GM12878 (cell line): ENCODE measurements around the gene SDC1. TPM values are rescaled to one million over a fixed set of nuclear protein-coding genes. Genes with fewer than 3 reads are reported as not detected.
A peak's percentile ranks its signal among the peaks of the same experiment; 100 is the strongest.

ENCODE experiments used
- ATF2 ChIP-seq: IDR thresholded peaks from 2 replicates; pipeline ENCODE4 v1.6.1; 2012; ENCODE audit warnings: low read length, inconsistent platforms
- BRCA1 ChIP-seq: IDR thresholded peaks from 2 replicates; pipeline ENCODE4 v1.6.1; 2011; ENCODE audit warnings: low read depth, low read length, improper control_type of control experiment
- CHD4 ChIP-seq: fragments of 200-600 bp; sonication (generic); IDR thresholded peaks from 2 replicates; pipeline ENCODE4 v1.6.1; 2016; ENCODE audit warnings: mild to moderate bottlenecking
- CREB1 ChIP-seq: IDR thresholded peaks from 2 replicates; pipeline ENCODE4 v1.6.1; 2012; ENCODE audit warnings: low read depth, mild to moderate bottlenecking, inconsistent platforms
- CREM ChIP-seq: IDR thresholded peaks from 2 replicates; pipeline ENCODE4 v1.6.1; 2014; ENCODE audit warnings: antibody characterized with exemption, low read depth
- EED ChIP-seq: sonication (generic); IDR thresholded peaks from 2 replicates; pipeline ENCODE4 v1.6.1; 2016; ENCODE audit warnings: antibody characterized with exemption, low read depth
- ELK1 ChIP-seq: IDR thresholded peaks from 2 replicates; pipeline ENCODE4 v1.6.1; 2012; ENCODE audit warnings: low read depth, low read length, improper control_type of control experiment
- GABPA ChIP-seq: IDR thresholded peaks from 2 replicates; pipeline ENCODE4 v1.6.1; 2014; ENCODE audit warnings: antibody characterized with exemption, low read depth, mild to moderate bottlenecking, inconsistent platforms
- HDGF ChIP-seq: fragments of 450-650 bp; IDR thresholded peaks from 2 replicates; pipeline ENCODE4 v1.6.1; 2016; ENCODE audit warnings: antibody characterized with exemption
- IRF4 ChIP-seq: IDR thresholded peaks from 2 replicates; pipeline ENCODE4 v1.6.1; 2011; ENCODE audit warnings: low read depth, low read length
- KDM1A ChIP-seq: fragments of 200-600 bp; sonication (generic); IDR thresholded peaks from 2 replicates; pipeline ENCODE4 v1.6.1; 2016; ENCODE audit warnings: borderline replicate concordance
- NBN ChIP-seq: fragments of 450-650 bp; IDR thresholded peaks from 2 replicates; pipeline ENCODE4 v1.6.1; 2016
- NR2C2 ChIP-seq: IDR thresholded peaks from 2 replicates; pipeline ENCODE4 v1.6.1; 2011; ENCODE audit warnings: borderline replicate concordance, low read depth; ENCODE audit not compliant: control insufficient read depth, insufficient read length
- PAX5 ChIP-seq: IDR thresholded peaks from 2 replicates; pipeline ENCODE4 v1.6.1; 2011; ENCODE audit warnings: low read depth, low read length, borderline replicate concordance
- PBX3 ChIP-seq: IDR thresholded peaks from 2 replicates; pipeline ENCODE4 v1.6.1; 2011; ENCODE audit warnings: mild to moderate bottlenecking, low read depth, low read length, moderate library complexity; ENCODE audit not compliant: insufficient replicate concordance
- POU2F2 ChIP-seq: IDR thresholded peaks from 3 replicates; pipeline ENCODE4 v1.6.1; 2011; ENCODE audit warnings: low read depth, mild to moderate bottlenecking, low read length, borderline replicate concordance
- RAD21 ChIP-seq: IDR thresholded peaks from 2 replicates; pipeline ENCODE4 v1.6.1; 2011; ENCODE audit warnings: mild to moderate bottlenecking, low read depth, low read length, moderate library complexity; ENCODE audit not compliant: insufficient read depth
- RB1 ChIP-seq: fragments of 450-650 bp; formaldehyde crosslinking; IDR thresholded peaks from 2 replicates; pipeline ENCODE4 v1.6.1; 2017; ENCODE audit warnings: mild to moderate bottlenecking, borderline replicate concordance
- SMAD1 ChIP-seq: fragments of 450-650 bp; IDR thresholded peaks from 2 replicates; pipeline ENCODE4 v1.6.1; 2018; ENCODE audit warnings: mild to moderate bottlenecking, low read depth; ENCODE audit not compliant: partially characterized antibody
- SMC3 ChIP-seq: IDR thresholded peaks from 2 replicates; pipeline ENCODE4 v1.6.1; 2011; ENCODE audit warnings: low read length, improper control_type of control experiment, borderline replicate concordance
- SPI1 ChIP-seq: IDR thresholded peaks from 2 replicates; pipeline ENCODE4 v1.6.1; 2011; ENCODE audit warnings: low read depth, mild to moderate bottlenecking, low read length, moderate library complexity, borderline replicate concordance; ENCODE audit not compliant: insufficient read depth
- WRNIP1 ChIP-seq: IDR thresholded peaks from 2 replicates; pipeline ENCODE4 v1.6.1; 2011; ENCODE audit warnings: low read depth, low read length, improper control_type of control experiment, borderline replicate concordance
- YBX1 ChIP-seq: fragments of 450-650 bp; IDR thresholded peaks from 2 replicates; pipeline ENCODE4 v1.6.1; 2016; ENCODE audit warnings: antibody characterized with exemption
- ZNF687 ChIP-seq: fragments of 450-650 bp; IDR thresholded peaks from 2 replicates; pipeline ENCODE4 v1.6.1; 2017; ENCODE audit warnings: mild to moderate bottlenecking, moderate library complexity
- ZZZ3 ChIP-seq: IDR thresholded peaks from 2 replicates; pipeline ENCODE4 v1.6.1; 2011; ENCODE audit warnings: low read depth; ENCODE audit not compliant: control insufficient read depth, insufficient read length
- polyA plus RNA-seq, 11 experiments: library from polyadenylated mRNA; depleted of rRNA in 4 of 11; unstranded in 6 of 11; stranded (reverse) in 5 of 11; fragments of >200 nt; fragmentation: Nextera tagmentation in 4 of 11; fragmentation: Illumina TruSeq in 1 of 11; extraction: Ambion mirVana in 4 of 11; extraction: Trizol in 1 of 11; gene quantifications; 1 replicate in 1 of 11; 2 replicates in 10 of 11; pipeline versions ENCODE4 v1.2.1 to v1.2.3, GENCODE V29; 2011 to 2016; ENCODE audit warnings: inconsistent platforms in 2 of 11, missing spikeins in 2 of 11, low read depth in 1 of 11
- total RNA-seq, 4 experiments: library from RNA; depleted of rRNA in 3 of 4; stranded (reverse); fragments of >200 nt in 3 of 4; fragmentation: Illumina TruSeq in 1 of 4; extraction: Trizol in 1 of 4; gene quantifications; 2 replicates each; pipeline versions ENCODE4 v1.2.1 to v1.2.3, GENCODE V29; 2013 to 2021

SDC1 gene
- total and polyA plus RNA-seq, 10 of the 15 experiments (the other 5 are each of a cell fraction or from before 2014, with no cell fraction given) = 0.85 to 36.8 (median 23.7) TPM

- TF ChIP-seq ATF2 (peak; percentile 64; the same call in 1 of the 2 replicates), SMC3 (no peak), YBX1 (no peak), HDGF (0 out of 2 replicates have a peak, but pooled peaks have one; percentile 42), CREM (peak; percentile 87), KDM1A (no peak), IRF4 (no peak), RB1 (no peak), BRCA1 (no peak), ZNF687 (peak; percentile 80), SMAD1 (peak; percentile 39), ZZZ3 (no peak), EED (0 out of 2 replicates have a peak, but pooled peaks have one; percentile 18), CHD4 (no peak), NBN (peak; percentile 87), CREB1 (peak; percentile 92), NR2C2 (no peak), GABPA (no peak), WRNIP1 (no peak), PAX5 (peak; percentile 43; the same call in 1 of the 2 replicates), POU2F2 (peak; percentile 86; the same call in 2 of the 3 replicates), RAD21 (no peak), ELK1 (no peak), PBX3 (no peak), SPI1 (no peak)
These were observed 67.6 kb downstream of the SDC1 start (continued) for GRCh38 chr2:20157193-20157891.
